K562 (cell line): Measurements from ENCODE around the gene TPK1. TPM values are rescaled to one million over a fixed set of nuclear protein-coding genes. Genes with fewer than 3 reads are reported as not detected.

ENCODE experiments used
- TRIM25 ChIP-seq: fragments of 450-650 bp; IDR thresholded peaks from 2 replicates; pipeline ENCODE4 v1.7.0; 2016; ENCODE audit warnings: borderline replicate concordance
- ZC3H8 ChIP-seq: fragments of 450-650 bp; IDR thresholded peaks from 2 replicates; pipeline ENCODE4 v1.6.1; 2017
- polyA plus RNA-seq, 8 experiments: library from polyadenylated mRNA; depleted of rRNA in 4 of 8; stranded (reverse) in 5 of 8; unstranded in 3 of 8; fragments of >200 nt; fragmentation: Nextera tagmentation in 2 of 8; fragmentation: Illumina TruSeq in 1 of 8; extraction: Ambion mirVana in 2 of 8; extraction: Trizol in 1 of 8; gene quantifications; 2 replicates each; pipeline versions ENCODE4 v1.2.1 to v1.2.3, GENCODE V29; 2011 to 2014; ENCODE audit warnings: inconsistent platforms in 1 of 8, missing spikeins in 1 of 8
- total RNA-seq, 7 experiments: library from RNA; depleted of rRNA in 6 of 7; stranded (reverse); fragments of >200 nt in 6 of 7; fragmentation: Illumina TruSeq in 2 of 7; extraction: Trizol in 2 of 7; gene quantifications; 2 replicates each; pipeline versions ENCODE4 v1.2.1 to v1.2.3, GENCODE V29; 2011 to 2021; ENCODE audit warnings: low replicate concordance in 1 of 7
- TF ChIP-seq, protein P1 (sequence below): fragments of 250-450 bp; sonication (Bioruptor Pico); IDR thresholded peaks from 2 replicates; pipeline ENCODE4 v1.8.0; 2022; ENCODE audit warnings: inconsistent platforms
- TF ChIP-seq, protein P2 (sequence below): fragments of 250-450 bp; sonication (Bioruptor Pico); IDR thresholded peaks from 2 replicates; pipeline ENCODE4 v1.8.0; 2021; ENCODE audit warnings: borderline replicate concordance, mild to moderate bottlenecking, moderate library complexity; ENCODE audit not compliant: poor library complexity, severe bottlenecking
- TF ChIP-seq, protein P3 (sequence below): fragments of 250-450 bp; sonication (Bioruptor Pico); IDR thresholded peaks from 2 replicates; pipeline ENCODE4 v1.5.0; 2020; ENCODE audit warnings: mild to moderate bottlenecking

The TPK1 gene
- total and polyA plus RNA-seq, 9 of the 15 experiments (the other 6 are each of a cell fraction or from before 2014, with no cell fraction given) = 5.1 to 16.2 (median 9.2) TPM

- TF ChIP-seq, protein P1, sequence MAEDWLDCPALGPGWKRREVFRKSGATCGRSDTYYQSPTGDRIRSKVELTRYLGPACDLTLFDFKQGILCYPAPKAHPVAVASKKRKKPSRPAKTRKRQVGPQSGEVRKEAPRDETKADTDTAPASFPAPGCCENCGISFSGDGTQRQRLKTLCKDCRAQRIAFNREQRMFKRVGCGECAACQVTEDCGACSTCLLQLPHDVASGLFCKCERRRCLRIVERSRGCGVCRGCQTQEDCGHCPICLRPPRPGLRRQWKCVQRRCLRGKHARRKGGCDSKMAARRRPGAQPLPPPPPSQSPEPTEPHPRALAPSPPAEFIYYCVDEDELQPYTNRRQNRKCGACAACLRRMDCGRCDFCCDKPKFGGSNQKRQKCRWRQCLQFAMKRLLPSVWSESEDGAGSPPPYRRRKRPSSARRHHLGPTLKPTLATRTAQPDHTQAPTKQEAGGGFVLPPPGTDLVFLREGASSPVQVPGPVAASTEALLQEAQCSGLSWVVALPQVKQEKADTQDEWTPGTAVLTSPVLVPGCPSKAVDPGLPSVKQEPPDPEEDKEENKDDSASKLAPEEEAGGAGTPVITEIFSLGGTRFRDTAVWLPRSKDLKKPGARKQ (CRISPR knock-in tag) = peak; percentile 77
- TF ChIP-seq ZC3H8 (0 out of 2 replicates have a peak, but pooled peaks have one; percentile 7), TRIM25 (0 out of 2 replicates have a peak, but pooled peaks have one; percentile 4)
- TF ChIP-seq, protein P2, sequence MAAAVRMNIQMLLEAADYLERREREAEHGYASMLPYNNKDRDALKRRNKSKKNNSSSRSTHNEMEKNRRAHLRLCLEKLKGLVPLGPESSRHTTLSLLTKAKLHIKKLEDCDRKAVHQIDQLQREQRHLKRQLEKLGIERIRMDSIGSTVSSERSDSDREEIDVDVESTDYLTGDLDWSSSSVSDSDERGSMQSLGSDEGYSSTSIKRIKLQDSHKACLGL (CRISPR knock-in tag) = no peak
- TF ChIP-seq, protein P3, sequence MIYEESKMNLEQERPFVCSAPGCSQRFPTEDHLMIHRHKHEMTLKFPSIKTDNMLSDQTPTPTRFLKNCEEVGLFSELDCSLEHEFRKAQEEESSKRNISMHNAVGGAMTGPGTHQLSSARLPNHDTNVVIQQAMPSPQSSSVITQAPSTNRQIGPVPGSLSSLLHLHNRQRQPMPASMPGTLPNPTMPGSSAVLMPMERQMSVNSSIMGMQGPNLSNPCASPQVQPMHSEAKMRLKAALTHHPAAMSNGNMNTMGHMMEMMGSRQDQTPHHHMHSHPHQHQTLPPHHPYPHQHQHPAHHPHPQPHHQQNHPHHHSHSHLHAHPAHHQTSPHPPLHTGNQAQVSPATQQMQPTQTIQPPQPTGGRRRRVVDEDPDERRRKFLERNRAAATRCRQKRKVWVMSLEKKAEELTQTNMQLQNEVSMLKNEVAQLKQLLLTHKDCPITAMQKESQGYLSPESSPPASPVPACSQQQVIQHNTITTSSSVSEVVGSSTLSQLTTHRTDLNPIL (CRISPR knock-in tag) = 0 out of 2 replicates have a peak, but pooled peaks have one; percentile 7
- TF ChIP-seq, all 486 proteins: peak for 14
Measured at GRCh38 chr7:144836545-144836842, 641 bp upstream of the TPK1 start (continued).
